ENCODE measurements around the gene SLC6A16. TPM values are rescaled to one million over a fixed set of nuclear protein-coding genes. Genes with fewer than 3 reads are reported as not detected.

The SLC6A16 gene
- 0.12 and 0.16 TPM in 2 replicates for total RNA-seq

GRCh38 chr19:49324801-49325576 is at the start of gene SLC6A16:
SLC6A16 (minus strand) TSS chr19:49325191; CDS start chr19:49311347, 13,844 bp downstream.

GRCh38 chr19:49363268-49364082 is 38.5 kb upstream of the SLC6A16 start, which contains the start of gene DKKL1:
DKKL1 (plus strand) TSS chr19:49363877; CDS start chr19:49363999, 122 bp downstream.

GRCh38 chr19:49362048-49362928 is 37.3 kb upstream of the SLC6A16 start, which contains the start of gene TEAD2:
TEAD2 (minus strand) TSS chr19:49362416; CDS start chr19:49360075, 2,341 bp downstream.

GRCh38 chr19:49335071-49335783 is 10.2 kb upstream of the SLC6A16 start, which contains the start of gene CD37:
CD37 (plus strand) TSS chr19:49335406; CDS start chr19:49335541, 135 bp downstream.

Small RNAs within 50 kb of the gene (small RNA-seq; reads per million reads assigned to genes)
- gene MIR4324 = not detected

Other genes with a start within 250 kb of the SLC6A16 start
- gene SNRNP70, start 239.7 kb downstream of the SLC6A16 start, total RNA-seq = 128 and 129 TPM in 2 replicates
- 5.2 and 6.0 TPM in 2 replicates for gene LIN7B, start 210.8 kb downstream of the SLC6A16 start, total RNA-seq
- gene C19orf73, start 206.0 kb downstream of the SLC6A16 start, total RNA-seq = 0.36 TPM in 1 of 2 replicates, not detected in the other
- 1.8 and 2.4 TPM in 2 replicates for gene PPFIA3, start 205.6 kb downstream of the SLC6A16 start, total RNA-seq
- gene HRC, start 169.8 kb downstream of the SLC6A16 start, total RNA-seq = not detected in 2 replicates
- gene TRPM4, start 167.4 kb downstream of the SLC6A16 start, total RNA-seq = 32.6 and 32.7 TPM in 2 replicates
- gene CD37, start 10.2 kb upstream of the SLC6A16 start, total RNA-seq = not detected in 2 replicates
- 36.8 and 42.8 TPM in 2 replicates for gene TEAD2, start 37.2 kb upstream of the SLC6A16 start, total RNA-seq
- gene DKKL1, start 38.7 kb upstream of the SLC6A16 start, total RNA-seq = 0.49 TPM in 1 of 2 replicates, not detected in the other
- gene KASH5, start 63.1 kb upstream of the SLC6A16 start, total RNA-seq = not detected in 2 replicates
- not detected in 2 replicates for gene PTH2, start 98.2 kb upstream of the SLC6A16 start, total RNA-seq
- not detected in 2 replicates for gene GFY, start 100.2 kb upstream of the SLC6A16 start, total RNA-seq
- 0.16 and 0.36 TPM in 2 replicates for gene SLC17A7, start 116.3 kb upstream of the SLC6A16 start, total RNA-seq
- 65.1 and 68.2 TPM in 2 replicates for gene PIH1D1, start 126.6 kb upstream of the SLC6A16 start, total RNA-seq
- 36.0 and 39.0 TPM in 2 replicates for gene ALDH16A1, start 128.0 kb upstream of the SLC6A16 start, total RNA-seq
- gene FLT3LG, start 149.0 kb upstream of the SLC6A16 start, total RNA-seq = 12.1 and 12.7 TPM in 2 replicates
- gene RPL13A, start 162.4 kb upstream of the SLC6A16 start, total RNA-seq = 1,679 and 1,804 TPM in 2 replicates
- 1,616 and 1,768 TPM in 2 replicates for gene RPS11, start 171.2 kb upstream of the SLC6A16 start, total RNA-seq
- gene FCGRT, start 187.5 kb upstream of the SLC6A16 start, total RNA-seq = 76.9 and 77.5 TPM in 2 replicates
- gene RCN3, start 202.8 kb upstream of the SLC6A16 start, total RNA-seq = 155 and 167 TPM in 2 replicates

Data from hair follicle dermal papilla cell (primary cell).